HEK293 (cell line): ENCODE measurements around the gene EGR4.

Source experiments
- ZBTB17 ChIP-seq: fragments of 450-650 bp; formaldehyde crosslinking; IDR thresholded peaks from 2 replicates; pipeline ENCODE4 v1.5.1; 2016; ENCODE audit warnings: missing biosample characterization, missing genetic modification characterization
- ZNF202 ChIP-seq: fragments of 450-650 bp; formaldehyde crosslinking; IDR thresholded peaks from 2 replicates; pipeline ENCODE4 v1.5.1; 2016; ENCODE audit warnings: missing biosample characterization, missing genetic modification characterization, borderline replicate concordance
- ZNF548 ChIP-seq: fragments of 450-650 bp; formaldehyde crosslinking; IDR thresholded peaks from 2 replicates; pipeline ENCODE4 v1.5.1; 2016; ENCODE audit warnings: missing biosample characterization, missing genetic modification characterization
- TF ChIP-seq, protein P1 (sequence below): fragments of 450-650 bp; formaldehyde crosslinking; IDR thresholded peaks from 2 replicates; pipeline ENCODE4 v1.5.1; 2016; ENCODE audit warnings: missing biosample characterization, missing genetic modification characterization
- TF ChIP-seq, protein P2 (sequence below): fragments of 450-650 bp; formaldehyde crosslinking; IDR thresholded peaks from 2 replicates; pipeline ENCODE4 v1.5.1; 2016; ENCODE audit warnings: missing biosample characterization, missing genetic modification characterization

- TF ChIP-seq ZNF202 (no peak), ZBTB17 (no peak), ZNF548 (no peak)
- TF ChIP-seq, protein P1, sequence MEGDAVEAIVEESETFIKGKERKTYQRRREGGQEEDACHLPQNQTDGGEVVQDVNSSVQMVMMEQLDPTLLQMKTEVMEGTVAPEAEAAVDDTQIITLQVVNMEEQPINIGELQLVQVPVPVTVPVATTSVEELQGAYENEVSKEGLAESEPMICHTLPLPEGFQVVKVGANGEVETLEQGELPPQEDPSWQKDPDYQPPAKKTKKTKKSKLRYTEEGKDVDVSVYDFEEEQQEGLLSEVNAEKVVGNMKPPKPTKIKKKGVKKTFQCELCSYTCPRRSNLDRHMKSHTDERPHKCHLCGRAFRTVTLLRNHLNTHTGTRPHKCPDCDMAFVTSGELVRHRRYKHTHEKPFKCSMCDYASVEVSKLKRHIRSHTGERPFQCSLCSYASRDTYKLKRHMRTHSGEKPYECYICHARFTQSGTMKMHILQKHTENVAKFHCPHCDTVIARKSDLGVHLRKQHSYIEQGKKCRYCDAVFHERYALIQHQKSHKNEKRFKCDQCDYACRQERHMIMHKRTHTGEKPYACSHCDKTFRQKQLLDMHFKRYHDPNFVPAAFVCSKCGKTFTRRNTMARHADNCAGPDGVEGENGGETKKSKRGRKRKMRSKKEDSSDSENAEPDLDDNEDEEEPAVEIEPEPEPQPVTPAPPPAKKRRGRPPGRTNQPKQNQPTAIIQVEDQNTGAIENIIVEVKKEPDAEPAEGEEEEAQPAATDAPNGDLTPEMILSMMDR (tag by site-specific recombination) = no peak
- TF ChIP-seq, protein P2, sequence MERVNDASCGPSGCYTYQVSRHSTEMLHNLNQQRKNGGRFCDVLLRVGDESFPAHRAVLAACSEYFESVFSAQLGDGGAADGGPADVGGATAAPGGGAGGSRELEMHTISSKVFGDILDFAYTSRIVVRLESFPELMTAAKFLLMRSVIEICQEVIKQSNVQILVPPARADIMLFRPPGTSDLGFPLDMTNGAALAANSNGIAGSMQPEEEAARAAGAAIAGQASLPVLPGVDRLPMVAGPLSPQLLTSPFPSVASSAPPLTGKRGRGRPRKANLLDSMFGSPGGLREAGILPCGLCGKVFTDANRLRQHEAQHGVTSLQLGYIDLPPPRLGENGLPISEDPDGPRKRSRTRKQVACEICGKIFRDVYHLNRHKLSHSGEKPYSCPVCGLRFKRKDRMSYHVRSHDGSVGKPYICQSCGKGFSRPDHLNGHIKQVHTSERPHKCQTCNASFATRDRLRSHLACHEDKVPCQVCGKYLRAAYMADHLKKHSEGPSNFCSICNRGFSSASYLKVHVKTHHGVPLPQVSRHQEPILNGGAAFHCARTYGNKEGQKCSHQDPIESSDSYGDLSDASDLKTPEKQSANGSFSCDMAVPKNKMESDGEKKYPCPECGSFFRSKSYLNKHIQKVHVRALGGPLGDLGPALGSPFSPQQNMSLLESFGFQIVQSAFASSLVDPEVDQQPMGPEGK (tag by site-specific recombination) = no peak
Measured at GRCh38 chr2:73301636-73302035, 8.3 kb upstream of the EGR4 start.
